GM12801 (cell line): ENCODE measurements around the gene PLCH1.

Experiments
- TF ChIP-seq, protein P1 (sequence below): IDR thresholded peaks from one replicate; pipeline ENCODE4 v1.5.1; 2011; ENCODE audit warnings: control low read depth; ENCODE audit not compliant: insufficient read length; ENCODE audit errors: extremely low read depth

PLCH1 gene

DNA sequence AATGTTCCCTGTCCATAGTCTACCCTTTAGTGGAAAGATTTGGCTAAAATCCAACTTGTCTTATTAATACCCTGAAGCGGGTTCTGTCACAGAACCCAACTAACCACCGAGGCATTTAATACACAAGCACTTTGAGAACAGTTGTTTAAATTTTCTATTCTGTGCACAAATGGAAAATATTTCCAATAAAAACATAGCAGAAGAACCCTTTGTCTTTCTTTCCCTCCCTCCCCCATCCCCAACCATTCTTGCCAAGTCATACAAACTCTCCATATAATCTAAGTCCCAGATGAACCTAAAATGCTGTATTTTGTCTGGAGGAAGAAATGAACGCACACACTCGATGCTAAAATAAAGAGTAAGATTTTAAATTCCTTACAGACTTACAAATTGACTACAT, 324.5 kb downstream of the PLCH1 start:
- TF ChIP-seq, protein P1, sequence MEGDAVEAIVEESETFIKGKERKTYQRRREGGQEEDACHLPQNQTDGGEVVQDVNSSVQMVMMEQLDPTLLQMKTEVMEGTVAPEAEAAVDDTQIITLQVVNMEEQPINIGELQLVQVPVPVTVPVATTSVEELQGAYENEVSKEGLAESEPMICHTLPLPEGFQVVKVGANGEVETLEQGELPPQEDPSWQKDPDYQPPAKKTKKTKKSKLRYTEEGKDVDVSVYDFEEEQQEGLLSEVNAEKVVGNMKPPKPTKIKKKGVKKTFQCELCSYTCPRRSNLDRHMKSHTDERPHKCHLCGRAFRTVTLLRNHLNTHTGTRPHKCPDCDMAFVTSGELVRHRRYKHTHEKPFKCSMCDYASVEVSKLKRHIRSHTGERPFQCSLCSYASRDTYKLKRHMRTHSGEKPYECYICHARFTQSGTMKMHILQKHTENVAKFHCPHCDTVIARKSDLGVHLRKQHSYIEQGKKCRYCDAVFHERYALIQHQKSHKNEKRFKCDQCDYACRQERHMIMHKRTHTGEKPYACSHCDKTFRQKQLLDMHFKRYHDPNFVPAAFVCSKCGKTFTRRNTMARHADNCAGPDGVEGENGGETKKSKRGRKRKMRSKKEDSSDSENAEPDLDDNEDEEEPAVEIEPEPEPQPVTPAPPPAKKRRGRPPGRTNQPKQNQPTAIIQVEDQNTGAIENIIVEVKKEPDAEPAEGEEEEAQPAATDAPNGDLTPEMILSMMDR, result no peak

DNA sequence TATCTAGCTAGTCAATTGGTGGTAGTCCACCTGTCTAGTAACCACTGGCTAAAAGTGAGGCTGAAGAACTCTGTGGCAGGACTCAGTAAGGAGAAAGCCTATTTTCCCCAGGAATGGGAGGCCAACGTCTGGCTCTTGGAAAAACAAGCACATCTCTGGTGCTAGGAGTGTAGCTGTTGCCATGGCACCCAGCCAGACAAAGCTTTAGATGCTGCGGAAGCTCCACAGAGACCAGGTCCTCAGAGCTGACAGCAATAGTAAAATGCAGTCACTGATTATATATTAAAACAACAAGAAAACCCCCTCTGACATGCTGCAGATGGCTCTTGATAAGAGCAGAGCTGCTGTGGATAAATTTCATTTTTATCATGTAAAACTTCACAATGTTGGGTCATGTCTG, 326.5 kb downstream of the PLCH1 start:
- TF ChIP-seq, protein P1, result no peak

DNA sequence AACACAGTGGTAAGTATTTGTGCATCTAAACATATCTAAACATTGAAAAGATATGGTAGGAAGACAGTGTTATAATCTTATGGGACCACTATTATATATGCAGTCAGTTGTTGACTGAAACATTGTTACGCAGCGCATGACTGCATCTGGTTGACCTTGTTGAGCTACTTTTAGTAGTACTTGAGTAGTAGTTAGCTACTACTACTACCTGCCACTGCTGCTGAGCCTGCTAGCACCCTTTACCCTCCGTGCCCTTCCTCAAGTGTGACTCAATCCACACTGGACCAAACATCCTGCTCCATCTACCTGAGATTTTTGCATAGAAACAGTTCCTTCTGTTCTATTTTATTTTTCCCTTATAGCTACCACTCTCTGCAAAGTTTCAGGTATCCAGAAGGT, 327.8 kb downstream of the PLCH1 start:
- TF ChIP-seq, protein P1, result no peak

DNA sequence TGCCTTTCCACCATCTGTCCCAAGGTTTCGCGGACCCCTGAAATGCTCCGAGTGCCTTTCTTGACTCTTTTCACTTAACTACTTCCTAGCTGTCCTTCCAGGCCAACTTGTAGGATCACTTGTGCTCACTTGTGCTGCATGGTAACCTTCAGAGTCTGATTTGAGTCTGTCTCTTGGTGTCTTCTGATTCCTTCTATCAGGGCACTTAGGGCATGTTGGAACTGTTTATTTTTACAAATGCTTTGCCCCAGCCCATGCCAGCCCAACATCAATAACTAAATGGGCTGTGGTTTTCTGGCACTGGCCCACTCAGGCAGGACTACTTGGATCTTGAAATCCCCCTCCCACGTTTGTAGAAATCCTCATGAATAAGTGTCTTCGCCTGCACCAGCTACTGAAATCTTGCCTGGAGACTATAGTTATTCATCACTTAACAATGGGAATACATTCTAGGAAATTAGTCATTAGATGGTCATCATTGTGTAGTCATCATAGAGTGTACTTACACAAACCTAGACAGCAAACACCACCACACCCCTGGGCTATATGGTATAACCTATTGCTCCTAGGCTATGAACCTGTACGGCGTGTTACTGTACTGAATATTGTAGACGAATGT, 328.3 kb downstream of the PLCH1 start:
- TF ChIP-seq, protein P1, result no peak

DNA sequence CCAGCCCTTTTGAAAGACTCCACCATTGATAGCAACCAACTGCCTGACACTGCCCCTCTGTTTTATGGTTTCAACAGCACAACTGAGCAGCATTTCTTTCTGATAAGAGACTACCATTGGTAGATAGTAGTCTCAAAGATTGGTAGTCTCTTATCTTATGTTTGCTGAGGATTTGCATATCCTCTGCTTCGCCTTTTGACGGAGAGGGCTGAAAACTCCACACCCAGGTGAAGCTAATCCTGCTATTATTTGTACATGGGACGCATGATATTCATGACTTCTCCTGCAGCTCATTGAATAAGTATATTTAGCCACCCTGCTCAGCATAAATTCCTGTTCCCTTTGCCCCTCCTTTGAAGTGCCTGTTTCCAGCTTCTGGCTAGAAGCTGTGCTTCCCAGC, 332.0 kb downstream of the PLCH1 start:
- TF ChIP-seq, protein P1, result no peak

DNA sequence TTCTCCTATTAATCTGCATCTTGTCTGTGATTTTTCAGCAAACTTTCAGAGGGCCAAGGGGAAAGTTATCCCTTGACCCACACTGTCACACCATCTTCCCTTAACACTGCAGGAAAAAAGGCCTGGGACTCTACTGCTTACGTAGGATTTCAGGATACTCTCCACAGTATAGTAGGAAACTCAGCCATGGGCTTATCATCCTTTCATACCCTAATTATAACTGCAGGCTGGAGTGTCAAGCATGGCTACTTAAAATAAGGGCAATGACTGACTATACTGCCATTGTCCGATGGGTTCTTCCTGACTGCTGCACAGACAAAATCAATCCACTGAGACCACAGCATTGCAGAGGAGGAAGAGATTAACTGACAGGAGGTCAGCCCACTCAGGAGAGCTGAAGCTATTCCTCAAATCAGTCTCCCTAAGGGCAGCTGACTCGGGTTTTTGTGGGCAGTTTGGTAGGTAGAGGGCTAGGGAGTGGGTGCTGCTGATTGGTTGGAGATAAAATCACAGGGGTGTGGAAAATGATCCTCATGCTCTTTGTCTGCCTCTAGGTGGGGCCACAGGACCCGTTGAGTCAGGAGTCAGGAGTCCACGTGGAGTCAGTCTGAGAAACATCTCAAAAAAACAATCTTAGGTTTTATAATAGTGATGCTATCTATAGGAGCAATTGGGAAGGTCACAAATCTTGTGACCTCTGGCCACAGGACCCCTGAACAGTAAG, 333.2 kb downstream of the PLCH1 start:
- TF ChIP-seq, protein P1, result no peak

DNA sequence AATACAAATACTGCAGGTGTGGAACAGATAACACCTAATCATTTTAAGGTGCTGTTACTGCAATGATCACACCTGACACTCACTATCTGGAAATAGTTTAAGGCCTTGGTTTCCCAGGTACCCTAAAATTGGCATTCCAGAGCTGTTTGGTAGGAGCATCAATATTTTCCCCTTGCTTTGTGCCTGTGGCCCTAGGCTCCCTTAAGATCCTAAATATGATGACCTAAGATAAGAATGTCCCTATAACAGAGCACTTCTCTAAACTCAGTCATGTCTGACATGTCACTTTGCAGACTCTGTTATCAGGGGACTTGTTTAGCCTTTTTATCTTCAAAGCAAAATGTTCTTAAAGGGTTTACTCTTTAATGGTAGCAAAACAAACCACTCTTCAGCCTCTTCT, 335.5 kb downstream of the PLCH1 start:
- TF ChIP-seq, protein P1, result no peak
